Right forelimb (tissue), 1 donor: ENCODE results near the gene KIZ.

Experiments
- DNase-seq: peaks from one replicate; pipeline ENCODE4 v3.0.0-alpha.2; 2018

Gene KIZ

GRCh38 chr20:21273755-21274386 is 148.0 kb downstream of the KIZ start:
- DNase-seq, result no peak

- DNase-seq, result no peak
Measured at GRCh38 chr20:21278829-21279228, 152.9 kb downstream of the KIZ start.

- DNase-seq, result no peak
Measured at GRCh38 chr20:21279706-21280521, 154.0 kb downstream of the KIZ start.

- DNase-seq, result no peak
Measured at GRCh38 chr20:21280522-21281016, 154.7 kb downstream of the KIZ start.

GRCh38 chr20:21286775-21287174 is 160.9 kb downstream of the KIZ start:
- no peak for DNase-seq

GRCh38 chr20:21288587-21289370 is 162.9 kb downstream of the KIZ start:
- DNase-seq, result no peak

- no peak for DNase-seq
Measured at GRCh38 chr20:21289651-21290050, 163.8 kb downstream of the KIZ start.

- DNase-seq, result no peak
Measured at GRCh38 chr20:21291026-21291425, 165.1 kb downstream of the KIZ start.

GRCh38 chr20:21294755-21295154 is 168.9 kb downstream of the KIZ start:
- no peak for DNase-seq
